H9 (cell line): ENCODE results near the gene FOXN4. TPM values are rescaled to one million over a fixed set of nuclear protein-coding genes. Genes with fewer than 3 reads are reported as not detected.

Source experiments
- DNase-seq: peaks from one replicate; pipeline ENCODE4 v3.0.0-alpha.2; 2017
- H2AFZ ChIP-seq: one replicate; pipeline ENCODE4 v1.6.1; 2013; ENCODE audit warnings: mild to moderate bottlenecking, low read length, control low read depth, moderate library complexity
- H2AK5ac ChIP-seq: 2 replicates; pipeline ENCODE4 v1.6.1; 2013; ENCODE audit warnings: low read length, control low read depth, mixed read lengths; ENCODE audit not compliant: insufficient read length
- H2BK120ac ChIP-seq: one replicate; pipeline ENCODE4 v1.6.1; 2013; ENCODE audit warnings: low read depth, mild to moderate bottlenecking, low read length, control low read depth, inconsistent platforms; ENCODE audit not compliant: poor library complexity, severe bottlenecking
- H2BK12ac ChIP-seq: 2 replicates; pipeline ENCODE4 v1.6.1; 2013; ENCODE audit warnings: low read length, control low read depth, mixed read lengths, low read depth; ENCODE audit not compliant: insufficient read length
- H2BK15ac ChIP-seq: 2 replicates; pipeline ENCODE4 v1.6.1; 2013; ENCODE audit warnings: low read depth, low read length, control low read depth
- H2BK20ac ChIP-seq: one replicate; pipeline ENCODE4 v1.6.1; 2013; ENCODE audit warnings: low read depth, mild to moderate bottlenecking, low read length, control low read depth, inconsistent platforms; ENCODE audit not compliant: poor library complexity, severe bottlenecking
- H2BK5ac ChIP-seq: 2 replicates; pipeline ENCODE4 v1.6.1; 2013; ENCODE audit warnings: low read length, control low read depth, mixed read lengths; ENCODE audit not compliant: insufficient read length
- H3K14ac ChIP-seq: 2 replicates; pipeline ENCODE4 v1.6.1; 2013; ENCODE audit warnings: low read length, control low read depth; ENCODE audit not compliant: insufficient read depth
- H3K18ac ChIP-seq: 2 replicates; pipeline ENCODE4 v1.6.1; 2013; ENCODE audit warnings: low read depth, mild to moderate bottlenecking, mixed read lengths, low read length, control low read depth; ENCODE audit not compliant: insufficient read length
- H3K23ac ChIP-seq: 2 replicates; pipeline ENCODE4 v1.6.1; 2013; ENCODE audit warnings: low read length, control low read depth, mixed read lengths, low read depth; ENCODE audit not compliant: insufficient read length
- H3K23me2 ChIP-seq: 2 replicates; pipeline ENCODE4 v1.6.1; 2013; ENCODE audit warnings: low read depth, mild to moderate bottlenecking, mixed read lengths, low read length, control low read depth; ENCODE audit not compliant: insufficient read length, poor library complexity, severe bottlenecking
- H3K27ac ChIP-seq: 2 replicates; pipeline ENCODE4 v1.5.1; 2013; ENCODE audit warnings: low read length, control low read depth, mixed read lengths, low read depth; ENCODE audit not compliant: insufficient read length
- H3K27me3 ChIP-seq: 2 replicates; pipeline ENCODE4 v1.6.1; 2013; ENCODE audit warnings: low read length, control low read depth, inconsistent platforms; ENCODE audit not compliant: insufficient read depth
- H3K4ac ChIP-seq: 2 replicates; pipeline ENCODE4 v1.6.1; 2013; ENCODE audit warnings: low read depth, mild to moderate bottlenecking, control low read depth, inconsistent platforms, low read length, moderate library complexity
- H3K4me1 ChIP-seq: 2 replicates; pipeline ENCODE4 v1.6.1; 2013; ENCODE audit warnings: low read length, control low read depth, inconsistent platforms; ENCODE audit not compliant: insufficient read depth
- H3K4me2 ChIP-seq: 2 replicates; pipeline ENCODE4 v1.6.1; 2013; ENCODE audit warnings: low read length, control low read depth, mixed read lengths; ENCODE audit not compliant: insufficient read length, insufficient read depth
- H3K56ac ChIP-seq: 2 replicates; pipeline ENCODE4 v1.6.1; 2013; ENCODE audit warnings: low read depth, mild to moderate bottlenecking, mixed read lengths, low read length, control low read depth; ENCODE audit not compliant: insufficient read length
- H3K79me1 ChIP-seq: 2 replicates; pipeline ENCODE4 v1.6.1; 2013; ENCODE audit warnings: low read depth, mild to moderate bottlenecking, moderate library complexity, low read length, control low read depth, inconsistent platforms; ENCODE audit not compliant: insufficient read depth, poor library complexity, severe bottlenecking
- H3K79me2 ChIP-seq: 2 replicates; pipeline ENCODE4 v1.6.1; 2013; ENCODE audit warnings: low read length, control low read depth, inconsistent platforms; ENCODE audit not compliant: insufficient read depth
- H3K9ac ChIP-seq: 2 replicates; pipeline ENCODE4 v1.6.1; 2013; ENCODE audit warnings: low read length, control low read depth, mixed read lengths; ENCODE audit not compliant: insufficient read length; ENCODE audit errors: extremely low read depth
- H3K9me3 ChIP-seq: one replicate; pipeline ENCODE4 v1.6.1; 2013; ENCODE audit warnings: low read depth, low read length, inconsistent platforms; ENCODE audit not compliant: control insufficient read depth
- H3T11ph ChIP-seq: one replicate; pipeline ENCODE4 v1.6.1; 2013; ENCODE audit warnings: mild to moderate bottlenecking, low read length, control low read depth, inconsistent platforms
- H4K20me1 ChIP-seq: one replicate; pipeline ENCODE4 v1.6.1; 2013; ENCODE audit not compliant: control insufficient read depth, insufficient read length, insufficient read depth
- H4K5ac ChIP-seq: 2 replicates; pipeline ENCODE4 v1.6.1; 2013; ENCODE audit warnings: low read depth, mild to moderate bottlenecking, mixed read lengths, low read length, control low read depth; ENCODE audit not compliant: insufficient read length
- H4K8ac ChIP-seq: replicated peaks from 2 replicates; pipeline ENCODE4 v1.6.1; 2013; ENCODE audit warnings: low read length, control low read depth, mixed read lengths, low read depth; ENCODE audit not compliant: insufficient read length
- H4K91ac ChIP-seq: 2 replicates; pipeline ENCODE4 v1.6.1; 2013; ENCODE audit warnings: low read depth, mild to moderate bottlenecking, moderate library complexity, mixed read lengths, low read length, control low read depth; ENCODE audit not compliant: insufficient read length
- H3K27ac Mint-ChIP-seq, 3 experiments: 2 replicates in 2 of 3; 3 replicates in 1 of 3; pipeline ENCODE4 v1.8.0; 2020 to 2021; ENCODE audit warnings: mixed read lengths in 3 of 3, mild to moderate bottlenecking in 1 of 3, moderate library complexity in 1 of 3
- H3K27me3 Mint-ChIP-seq: 2 replicates; pipeline ENCODE4 v1.8.0; 2021; ENCODE audit warnings: low read depth, mild to moderate bottlenecking, moderate library complexity, mixed read lengths
- H3K36me3 Mint-ChIP-seq, 3 experiments: 2 replicates in 2 of 3; 3 replicates in 1 of 3; pipeline ENCODE4 v1.8.0; 2020 to 2021; ENCODE audit warnings: low read depth in 3 of 3, mixed read lengths in 3 of 3; ENCODE audit not compliant: insufficient read depth in 1 of 3
- H3K4me1 Mint-ChIP-seq, 2 experiments: 2 replicates each; pipeline ENCODE4 v1.8.0; 2020; ENCODE audit warnings: mixed read lengths in 2 of 2
- H3K4me3 Mint-ChIP-seq, 2 experiments: 2 replicates in 1 of 2; 3 replicates in 1 of 2; pipeline ENCODE4 v1.8.0; 2020 to 2021; ENCODE audit warnings: mild to moderate bottlenecking in 2 of 2, mixed read lengths in 2 of 2, moderate library complexity in 1 of 2
- H3K9me3 Mint-ChIP-seq, 2 experiments: 2 replicates in 1 of 2; 3 replicates in 1 of 2; pipeline ENCODE4 v1.8.0; 2020; ENCODE audit warnings: mild to moderate bottlenecking in 2 of 2, mixed read lengths in 2 of 2, moderate library complexity in 1 of 2
- CTCF ChIP-seq: fragments of 200-600 bp; sonication (generic); conservative IDR thresholded peaks from 3 replicates; pipeline ENCODE4 v1.8.0; 2021; ENCODE audit warnings: antibody characterized with exemption, mild to moderate bottlenecking
- WGBS: extraction: QIAGEN DNeasy Blood & Tissue Kit; methylation state at CpG from one replicate; pipeline ENCODE4 v1.1.7; 2013; ENCODE audit warnings: missing lambda C conversion rate, low lambda C conversion rate, mixed read lengths; ENCODE audit not compliant: insufficient read length; ENCODE audit errors: extremely low coverage; 5-methylcytosine and 5-hydroxymethylcytosine counted together
- total RNA-seq: library from RNA; stranded (reverse); gene quantifications from 2 replicates; pipeline ENCODE4 v1.2.1, GENCODE V29; 2021

Gene FOXN4
- total RNA-seq, 1 experiment from 2014 or later = 0.39 TPM

- no peak overlapping the region for H3K14ac ChIP-seq
- no peak overlapping the region for H2AFZ ChIP-seq
- Mint-ChIP-seq H3K36me3 (peaks cover 7 to 23% (median 17%) of the 10 kb centered on the region in 3 experiments; a peak in 6 of 7 replicates), H3K9me3 (peaks cover 5 to 7% of the 10 kb centered on the region in 2 experiments; a peak in 3 of 5 replicates), H3K4me1 (no peaks in the 10 kb centered on the region), H3K27ac (no peak overlapping the region), H3K4me3 (no peak overlapping the region), H3K27me3 (no peaks in the 10 kb centered on the region)
- H3K18ac ChIP-seq = no peak overlapping the region
- H2BK15ac ChIP-seq = no peak overlapping the region
- H4K5ac ChIP-seq = no peak overlapping the region
- H3K9ac ChIP-seq = no peak overlapping the region
- no peak overlapping the region for H3K56ac ChIP-seq
- no peaks in the 10 kb centered on the region for H3K4me1 ChIP-seq
- H4K20me1 ChIP-seq = no peaks in the 10 kb centered on the region
- H3K9me3 ChIP-seq = no peaks in the 10 kb centered on the region
- H3K79me2 ChIP-seq = no peaks in the 10 kb centered on the region
- no peaks in the 10 kb centered on the region for H3K23me2 ChIP-seq
- no peak overlapping the region for H2BK20ac ChIP-seq
- H3K79me1 ChIP-seq = no peaks in the 10 kb centered on the region
- H2BK120ac ChIP-seq = no peak overlapping the region
- H3K4me2 ChIP-seq = no peak overlapping the region
- H3K27ac ChIP-seq = no peak overlapping the region
- H2AK5ac ChIP-seq = no peak overlapping the region
- H2BK12ac ChIP-seq = no peak overlapping the region
- H2BK5ac ChIP-seq = no peak overlapping the region
- H4K91ac ChIP-seq = no peak overlapping the region
- H3T11ph ChIP-seq = no peak overlapping the region
- TF ChIP-seq CTCF = no peak
- no peak overlapping the region for H4K8ac ChIP-seq
- H3K4ac ChIP-seq = no peak overlapping the region
- H3K27me3 ChIP-seq = no peaks in the 10 kb centered on the region
- no peak for DNase-seq
- no CpG with 5 or more reads among the region's 4 CpGs for WGBS
- H3K23ac ChIP-seq = no peak overlapping the region
Measured at GRCh38 chr12:109252799-109253198, 56.3 kb downstream of the FOXN4 start.
